GM12872 (cell line): ENCODE results near the gene RGL3.

ENCODE experiments used
- TF ChIP-seq, protein P1 (sequence below): IDR thresholded peaks from 3 replicates; pipeline ENCODE4 v1.5.1; 2011; ENCODE audit warnings: low read depth, mild to moderate bottlenecking, low read length, moderate library complexity; ENCODE audit not compliant: insufficient read depth

Gene RGL3

DNA sequence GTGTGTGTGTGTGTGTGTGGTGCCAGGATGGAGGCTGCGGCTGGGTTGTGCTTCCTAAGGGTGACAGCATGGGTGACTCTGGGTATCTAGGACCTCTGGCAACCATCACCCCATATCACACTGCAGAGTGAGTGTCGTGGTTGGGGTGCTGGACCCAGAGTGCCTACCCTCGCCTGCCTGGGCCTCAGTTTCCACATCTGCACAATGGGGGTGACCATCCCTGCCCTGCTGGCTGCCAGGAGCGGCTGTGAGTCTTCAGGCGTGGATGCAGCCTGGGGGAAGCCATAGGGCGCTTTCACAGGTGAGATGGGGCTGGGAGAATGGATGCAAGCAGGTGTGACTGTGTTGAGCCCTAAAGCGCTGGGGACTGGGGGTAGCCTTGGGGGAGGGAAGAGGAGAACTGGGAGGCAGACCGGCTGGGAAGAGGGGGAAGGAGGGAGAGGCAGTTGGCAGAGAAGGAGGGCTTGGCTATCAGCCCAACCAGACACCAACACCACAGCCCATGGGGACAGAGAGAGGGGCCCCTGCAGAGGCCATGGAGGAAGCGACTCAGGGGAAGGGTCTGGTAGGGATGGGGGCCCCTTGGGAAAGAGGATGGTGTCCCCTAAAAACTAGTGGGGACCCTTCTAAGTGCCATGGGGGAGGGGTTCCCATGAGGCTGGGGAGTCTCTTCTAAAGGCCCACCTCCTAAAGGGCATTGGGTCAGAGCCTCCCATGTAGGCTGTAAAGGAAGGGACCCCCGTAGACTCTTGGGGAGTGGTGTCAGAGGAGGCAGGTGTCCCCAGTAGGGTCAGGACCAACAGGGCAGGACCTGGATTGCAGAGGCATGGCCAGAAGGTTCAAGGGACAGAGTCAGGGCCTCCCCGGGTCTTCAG lies 62.2 kb downstream of the RGL3 start:
- TF ChIP-seq, protein P1, sequence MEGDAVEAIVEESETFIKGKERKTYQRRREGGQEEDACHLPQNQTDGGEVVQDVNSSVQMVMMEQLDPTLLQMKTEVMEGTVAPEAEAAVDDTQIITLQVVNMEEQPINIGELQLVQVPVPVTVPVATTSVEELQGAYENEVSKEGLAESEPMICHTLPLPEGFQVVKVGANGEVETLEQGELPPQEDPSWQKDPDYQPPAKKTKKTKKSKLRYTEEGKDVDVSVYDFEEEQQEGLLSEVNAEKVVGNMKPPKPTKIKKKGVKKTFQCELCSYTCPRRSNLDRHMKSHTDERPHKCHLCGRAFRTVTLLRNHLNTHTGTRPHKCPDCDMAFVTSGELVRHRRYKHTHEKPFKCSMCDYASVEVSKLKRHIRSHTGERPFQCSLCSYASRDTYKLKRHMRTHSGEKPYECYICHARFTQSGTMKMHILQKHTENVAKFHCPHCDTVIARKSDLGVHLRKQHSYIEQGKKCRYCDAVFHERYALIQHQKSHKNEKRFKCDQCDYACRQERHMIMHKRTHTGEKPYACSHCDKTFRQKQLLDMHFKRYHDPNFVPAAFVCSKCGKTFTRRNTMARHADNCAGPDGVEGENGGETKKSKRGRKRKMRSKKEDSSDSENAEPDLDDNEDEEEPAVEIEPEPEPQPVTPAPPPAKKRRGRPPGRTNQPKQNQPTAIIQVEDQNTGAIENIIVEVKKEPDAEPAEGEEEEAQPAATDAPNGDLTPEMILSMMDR: no peak

- TF ChIP-seq, protein P1: no peak
These were observed 63.1 kb downstream of the RGL3 start for GRCh38 chr19:11356074-11356397.

- TF ChIP-seq, protein P1: no peak
These were observed 63.7 kb downstream of the RGL3 start, which contains the start of gene PLPPR2 for GRCh38 chr19:11355160-11356073. PLPPR2 (plus strand) TSS chr19:11355432; CDS start chr19:11357674, 2,242 bp downstream.

DNA sequence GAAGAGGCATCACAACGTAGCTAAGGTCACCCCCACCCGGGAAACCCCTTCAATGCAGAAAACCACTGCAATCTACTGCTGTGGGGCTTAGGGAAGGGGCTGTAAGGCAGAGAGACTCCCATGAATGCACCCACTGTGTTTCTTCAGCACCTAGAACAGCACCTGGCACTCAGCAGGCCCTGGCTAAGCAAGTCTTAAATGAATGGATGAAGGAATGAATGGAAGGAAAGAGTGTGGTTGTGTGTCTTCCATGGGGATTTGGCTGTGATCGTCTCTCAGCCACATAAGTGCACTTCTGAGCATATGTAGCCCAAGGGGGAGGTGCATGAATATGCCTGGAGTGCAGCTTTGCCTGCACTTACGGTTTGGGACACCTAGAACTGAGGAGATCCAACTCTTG lies 69.9 kb downstream of the RGL3 start:
- TF ChIP-seq, protein P1: no peak

DNA sequence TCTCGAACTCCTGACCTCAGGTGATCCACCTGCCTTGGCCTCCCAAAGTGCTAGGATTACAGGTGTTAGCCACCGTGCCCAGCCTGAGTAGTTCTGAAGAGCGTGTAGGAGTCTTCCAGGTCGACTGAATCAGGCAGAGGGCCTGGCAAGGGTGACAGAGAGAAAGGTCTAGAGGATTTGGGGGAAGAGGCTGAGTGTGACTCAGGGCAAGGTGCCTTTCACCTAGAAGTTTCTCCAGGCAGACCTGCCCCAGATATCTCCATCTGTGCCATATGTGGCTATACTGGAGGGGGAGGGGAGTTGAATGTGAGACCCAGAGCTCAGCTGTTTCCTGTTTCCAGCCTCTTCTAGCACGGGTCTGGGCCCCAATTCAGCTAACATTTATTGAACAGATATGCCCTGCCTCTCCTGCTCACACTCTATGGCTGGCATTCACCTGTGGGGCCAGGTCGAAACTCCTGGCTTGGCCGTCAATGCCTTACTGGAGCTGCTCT lies 71.5 kb downstream of the RGL3 start:
- TF ChIP-seq, protein P1: no peak

DNA sequence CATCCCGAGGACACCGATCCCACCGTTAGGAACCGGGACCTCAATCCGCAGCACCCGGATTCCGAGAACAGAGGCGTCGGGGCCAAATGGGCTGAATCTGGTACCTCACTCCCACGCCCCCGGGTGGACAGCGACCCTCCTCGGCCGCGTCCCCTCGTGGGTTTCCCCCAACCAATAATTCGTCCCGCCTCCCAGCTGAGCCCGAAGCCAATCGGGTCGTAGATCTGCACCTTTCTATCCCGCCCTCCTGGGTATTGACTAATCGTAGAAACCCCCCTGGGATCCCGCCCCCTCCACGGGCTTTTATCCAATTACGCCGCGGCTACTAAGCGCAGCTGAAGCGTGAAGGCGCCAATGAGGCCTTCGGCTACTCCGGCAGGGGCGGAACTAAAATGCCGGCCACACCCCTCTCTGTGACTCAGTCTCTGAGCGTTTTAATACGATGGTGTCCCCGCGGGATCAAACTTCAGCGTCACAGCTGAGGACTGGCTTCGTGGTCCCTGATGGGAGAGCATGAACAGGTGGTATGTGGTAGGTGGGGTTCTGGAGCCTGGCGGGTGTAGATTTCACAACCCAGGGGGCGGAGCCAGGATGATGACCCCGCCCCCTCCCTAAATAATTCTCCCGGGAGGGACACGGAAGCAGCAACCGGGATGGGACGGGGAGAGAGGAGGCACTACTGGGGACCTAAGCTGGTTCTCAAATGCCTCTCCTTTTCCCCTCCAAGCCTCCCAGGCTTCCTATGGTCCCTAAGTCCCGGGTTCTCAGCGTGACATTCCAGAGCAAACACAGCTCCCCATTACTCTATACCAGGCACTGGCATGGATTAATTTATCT lies 72.8 kb downstream of the RGL3 start, which contains the start of the genes CCDC159 and TMEM205:
Gene CCDC159, plus strand, starts transcription at position 416 of the 837 bp plus-strand sequence. Its CDS starts 88 bp downstream, at position 504.
Gene TMEM205, minus strand, starts transcription at position 165 of the 837 bp plus-strand sequence. CDS start 649 bp downstream, outside the sequence.
- TF ChIP-seq, protein P1: 0 out of 3 replicates have a peak, but pooled peaks have one; percentile 22
